Stimulated activated CD4-positive, alpha-beta T cell treated with anti-CD3 and anti-CD28 coated beads, Interleukin-1b, Interleukin-23, amount 100 ng/mL, for 48 hours (primary cell): ENCODE measurements around the gene PANX1.
"Not testable (repeated sequence)": the region's sequence is repeated elsewhere in the genome, so short reads cannot be mapped to it uniquely, and the experiment has no call there.

ENCODE experiments used
- DNase-seq: peaks from one replicate; pipeline ENCODE4 v3.0.0-alpha.2; 2020

Gene PANX1

GRCh38 chr11:94150704-94151685, 22.4 kb downstream of the PANX1 start:
- DNase-seq: no peak

GRCh38 chr11:94151903-94152677, 23.4 kb downstream of the PANX1 start:
- DNase-seq: peak; percentile 42

- no peak for DNase-seq
Measured at GRCh38 chr11:94152678-94153065, 24.0 kb downstream of the PANX1 start.

- no peak for DNase-seq
Measured at GRCh38 chr11:94153320-94153719, 24.7 kb downstream of the PANX1 start.

GRCh38 chr11:94154095-94154856, 25.6 kb downstream of the PANX1 start:
- DNase-seq: no peak

- DNase-seq: not testable (repeated sequence)
Measured at GRCh38 chr11:94157339-94157738, 28.7 kb downstream of the PANX1 start.

GRCh38 chr11:94168882-94169281, 40.2 kb downstream of the PANX1 start:
- no peak for DNase-seq

GRCh38 chr11:94169516-94169915, 40.9 kb downstream of the PANX1 start:
- no peak for DNase-seq

- DNase-seq: no peak
Measured at GRCh38 chr11:94169930-94170545, 41.4 kb downstream of the PANX1 start.

GRCh38 chr11:94170953-94171352, 42.3 kb downstream of the PANX1 start:
- DNase-seq: no peak

GRCh38 chr11:94171693-94172440, 43.2 kb downstream of the PANX1 start:
- peak; percentile 26 for DNase-seq

GRCh38 chr11:94175535-94175934, 46.9 kb downstream of the PANX1 start:
- DNase-seq: no peak

- no peak for DNase-seq
Measured at GRCh38 chr11:94178331-94178730, 49.7 kb downstream of the PANX1 start.

- DNase-seq: no peak
Measured at GRCh38 chr11:94179696-94180095, 51.1 kb downstream of the PANX1 start.

GRCh38 chr11:94181526-94181925, 52.9 kb downstream of the PANX1 start:
- DNase-seq: no peak

GRCh38 chr11:94181943-94182342, 53.3 kb downstream of the PANX1 start:
- DNase-seq: no peak

- DNase-seq: no peak
Measured at GRCh38 chr11:94183251-94183885, 54.7 kb downstream of the PANX1 start.

GRCh38 chr11:94183886-94184264, 55.2 kb downstream of the PANX1 start:
- peak; percentile 8 for DNase-seq

- no peak for DNase-seq
Measured at GRCh38 chr11:94184362-94184761, 55.7 kb downstream of the PANX1 start.

- no peak for DNase-seq
Measured at GRCh38 chr11:94184846-94185245, 56.2 kb downstream of the PANX1 start.

GRCh38 chr11:94185416-94186084, 56.9 kb downstream of the PANX1 start:
- no peak for DNase-seq
